NAMALWA (cell line): Measurements from ENCODE around the gene ADAMTS17.

Experiments
- DNase-seq: peaks from one replicate; pipeline ENCODE4 v3.0.0-alpha.2; 2015; ENCODE audit warnings: low spot score

Gene ADAMTS17

DNA sequence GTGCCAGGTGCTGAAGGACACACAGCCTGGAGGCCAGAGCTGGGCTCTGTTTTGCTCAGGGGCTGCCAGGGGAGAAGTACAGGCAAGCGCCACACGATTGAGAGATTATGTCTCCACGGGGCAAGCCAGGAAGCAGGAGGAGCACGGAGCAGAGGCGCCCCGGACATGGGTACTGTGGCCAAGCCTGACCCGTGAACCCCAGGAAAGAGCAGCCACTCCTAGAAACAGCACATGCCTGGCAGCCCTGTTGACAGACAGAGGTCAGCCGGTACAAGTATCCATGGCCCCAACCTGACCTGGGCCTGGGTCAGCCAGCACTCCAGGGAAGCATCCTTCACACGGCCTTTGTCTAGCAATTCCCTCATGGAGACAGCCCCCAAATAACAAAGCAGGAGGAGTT lies 89.4 kb downstream of the ADAMTS17 start:
- no peak for DNase-seq

- no peak for DNase-seq
Observed at GRCh38 chr15:100250176-100250800, 91.5 kb downstream of the ADAMTS17 start.

DNA sequence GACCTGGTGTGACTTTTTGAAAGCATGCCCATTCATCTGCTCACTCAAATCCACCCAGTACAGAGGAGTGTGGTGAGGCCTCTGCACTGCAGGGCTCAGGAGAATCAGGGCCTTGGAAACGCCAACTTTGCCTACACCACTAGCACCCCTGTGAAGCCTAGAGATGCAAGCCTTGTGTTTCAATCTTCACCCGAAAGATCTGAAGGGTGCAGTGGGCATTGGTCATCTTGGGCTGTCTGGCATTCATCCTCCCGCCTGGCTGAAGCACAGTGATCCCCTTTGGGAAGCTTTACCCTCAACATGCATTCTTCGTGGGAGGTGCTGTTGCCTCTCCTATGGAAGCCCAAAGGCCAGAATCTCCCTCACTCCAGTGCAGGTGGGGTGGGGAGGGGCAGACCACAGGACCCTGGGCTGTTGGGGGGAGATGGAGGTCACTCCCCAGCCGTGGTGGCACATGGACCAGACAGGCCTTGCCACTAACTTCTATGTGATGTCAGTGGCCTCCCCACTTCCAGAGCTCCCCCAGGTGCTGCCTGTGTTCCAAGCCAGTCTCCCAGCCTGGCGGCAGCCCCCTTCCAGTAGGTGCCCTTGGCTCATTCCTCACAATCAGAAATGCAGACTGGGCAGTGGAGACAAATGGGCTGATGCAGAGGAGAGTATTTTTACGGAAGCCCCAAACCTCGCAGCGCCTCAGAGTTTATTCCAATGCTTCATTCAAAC lies 92.5 kb downstream of the ADAMTS17 start:
- no peak for DNase-seq

GRCh38 chr15:100248236-100248635 lies 93.5 kb downstream of the ADAMTS17 start:
- no peak for DNase-seq

GRCh38 chr15:100247228-100248225 lies 94.2 kb downstream of the ADAMTS17 start:
- DNase-seq, result no peak

- DNase-seq, result no peak
Observed at GRCh38 chr15:100245855-100246254, 95.9 kb downstream of the ADAMTS17 start.

- no peak for DNase-seq
Observed at GRCh38 chr15:100245487-100245820, 96.3 kb downstream of the ADAMTS17 start.

DNA sequence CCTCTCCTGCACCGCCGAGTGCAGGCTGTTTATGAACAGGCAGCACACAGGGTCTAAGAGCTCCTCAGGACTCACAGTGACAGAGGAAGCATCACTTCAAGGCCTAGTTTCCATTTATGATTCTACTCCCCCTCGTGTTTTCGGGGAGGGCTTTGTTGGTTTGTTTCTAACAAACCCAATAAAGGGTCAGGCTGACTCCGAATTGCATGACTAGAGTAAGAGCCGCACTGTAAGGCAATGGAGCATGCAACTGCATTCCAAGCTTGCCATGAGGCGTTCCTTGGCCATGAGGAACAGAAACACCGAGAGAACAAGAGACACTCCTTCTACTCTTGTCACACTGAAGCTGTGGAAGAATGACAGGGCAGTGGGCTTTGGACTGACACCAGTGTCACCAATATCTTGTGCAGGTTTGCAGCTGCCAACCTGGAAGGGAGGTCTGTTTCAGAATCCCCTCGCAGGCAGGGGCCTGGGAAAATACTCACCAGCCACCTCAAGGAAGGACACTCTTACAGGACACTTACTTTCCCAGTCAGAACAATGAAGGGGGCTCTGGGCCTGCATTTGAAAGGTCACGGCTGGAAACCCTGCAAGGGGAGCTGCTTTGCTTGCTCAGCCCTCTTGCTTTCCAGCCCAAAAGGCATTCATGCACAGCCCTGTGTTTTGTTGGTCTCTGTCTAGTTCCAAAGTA lies 96.8 kb downstream of the ADAMTS17 start:
- no peak for DNase-seq

DNA sequence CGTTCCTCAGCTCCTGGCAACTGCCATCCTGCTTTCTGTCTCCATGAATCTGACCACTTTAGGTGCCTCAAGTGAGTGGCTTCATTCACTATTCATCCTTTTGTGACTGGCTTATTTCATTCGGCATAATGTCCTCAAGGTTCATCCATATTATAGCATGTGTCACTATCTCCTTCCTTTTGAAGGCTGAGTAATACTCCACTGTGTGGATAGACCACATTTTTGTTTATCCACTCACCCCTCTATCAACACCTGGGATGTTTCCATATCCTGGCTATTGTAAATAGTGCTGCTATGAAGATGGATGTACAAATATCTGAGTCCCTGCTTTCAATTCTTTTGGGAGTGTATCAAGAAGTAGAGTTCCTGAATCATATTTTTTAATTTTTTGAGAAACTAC lies 98.8 kb downstream of the ADAMTS17 start:
- no peak for DNase-seq

GRCh38 chr15:100241572-100242482 lies 99.9 kb downstream of the ADAMTS17 start:
- DNase-seq, result no peak

DNA sequence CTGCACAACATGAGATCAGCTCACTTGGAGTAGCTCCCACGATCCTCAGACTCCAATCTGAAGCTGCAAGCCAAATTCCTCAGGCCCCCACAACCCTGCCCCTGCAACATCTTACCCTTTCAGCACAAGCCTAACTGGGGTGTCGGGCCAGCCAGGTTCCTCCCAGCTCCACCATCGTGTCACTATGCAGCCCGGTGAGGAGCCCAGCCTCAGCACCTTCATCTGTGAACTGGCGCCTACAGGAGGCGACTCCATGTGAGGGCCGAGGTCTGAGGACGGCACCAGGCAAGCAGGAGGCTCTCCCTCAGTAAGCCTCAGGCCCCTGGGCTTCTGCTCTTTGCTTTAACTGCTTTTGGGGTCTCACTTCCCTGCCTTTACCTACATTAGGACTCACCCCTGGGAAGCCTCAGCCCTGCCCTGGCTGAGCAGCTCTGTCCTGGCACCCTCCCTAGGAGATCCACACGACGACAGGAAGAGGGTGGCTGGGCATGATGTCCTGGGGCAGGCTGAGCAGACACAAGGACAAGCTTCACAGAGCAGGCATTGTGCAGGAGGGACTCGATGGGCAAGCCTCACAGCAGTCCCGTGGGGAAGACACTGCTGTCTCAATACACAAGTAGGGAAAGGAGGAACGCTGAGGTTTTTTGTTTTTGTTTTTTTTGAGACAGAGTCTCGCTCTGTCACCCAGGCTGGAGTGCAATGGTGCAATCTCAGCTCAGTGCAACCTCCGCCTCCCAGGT lies 104.6 kb downstream of the ADAMTS17 start:
- no peak for DNase-seq

DNA sequence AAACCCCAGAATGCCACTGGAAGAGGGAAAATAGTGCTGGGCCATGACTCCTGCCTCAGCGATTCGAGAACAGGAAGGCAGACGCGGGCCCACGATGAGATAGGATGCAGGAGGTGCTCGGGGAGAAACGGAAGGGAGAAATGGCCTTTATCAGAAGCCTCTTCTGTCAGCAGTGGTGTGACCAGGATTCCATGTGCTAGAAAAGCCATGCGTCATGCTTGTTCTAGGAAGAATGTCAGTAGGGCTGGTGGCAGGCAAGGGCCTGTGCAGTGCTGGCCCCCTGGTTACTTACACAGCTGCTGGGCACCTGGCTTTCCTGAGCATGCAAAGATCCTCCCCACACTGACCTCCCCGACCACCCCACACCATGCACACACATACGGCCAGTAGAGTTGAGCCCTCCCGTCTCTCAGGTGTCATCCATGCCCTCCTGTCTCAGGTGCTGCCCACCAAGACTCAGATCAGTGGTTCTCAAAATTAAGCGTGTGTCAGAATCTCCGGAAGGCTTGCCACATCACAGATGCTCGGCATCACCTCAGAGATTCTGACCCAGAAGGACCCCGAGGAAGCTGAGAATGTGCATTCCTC lies 106.7 kb downstream of the ADAMTS17 start:
- no peak for DNase-seq

GRCh38 chr15:100234158-100235029 lies 107.4 kb downstream of the ADAMTS17 start:
- DNase-seq, result no peak

DNA sequence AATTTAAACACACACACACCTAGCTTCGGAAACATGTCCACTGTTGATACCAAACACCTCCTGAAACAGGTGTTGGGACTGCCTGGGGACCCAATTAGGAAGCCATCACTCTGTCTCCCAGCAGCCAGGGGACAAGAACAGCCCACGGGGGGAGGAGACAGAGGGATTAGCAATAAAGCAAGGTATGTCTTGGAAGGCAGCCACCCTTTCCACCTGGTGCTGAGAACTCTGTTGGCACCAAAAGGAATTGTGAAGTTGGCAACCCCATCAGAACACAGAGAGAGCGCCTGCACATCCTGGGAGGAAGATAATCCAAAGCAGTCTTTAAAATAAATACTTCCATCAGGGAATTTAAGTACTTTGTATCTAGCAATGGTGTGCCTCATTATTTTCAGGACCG lies 111.0 kb downstream of the ADAMTS17 start:
- no peak for DNase-seq

DNA sequence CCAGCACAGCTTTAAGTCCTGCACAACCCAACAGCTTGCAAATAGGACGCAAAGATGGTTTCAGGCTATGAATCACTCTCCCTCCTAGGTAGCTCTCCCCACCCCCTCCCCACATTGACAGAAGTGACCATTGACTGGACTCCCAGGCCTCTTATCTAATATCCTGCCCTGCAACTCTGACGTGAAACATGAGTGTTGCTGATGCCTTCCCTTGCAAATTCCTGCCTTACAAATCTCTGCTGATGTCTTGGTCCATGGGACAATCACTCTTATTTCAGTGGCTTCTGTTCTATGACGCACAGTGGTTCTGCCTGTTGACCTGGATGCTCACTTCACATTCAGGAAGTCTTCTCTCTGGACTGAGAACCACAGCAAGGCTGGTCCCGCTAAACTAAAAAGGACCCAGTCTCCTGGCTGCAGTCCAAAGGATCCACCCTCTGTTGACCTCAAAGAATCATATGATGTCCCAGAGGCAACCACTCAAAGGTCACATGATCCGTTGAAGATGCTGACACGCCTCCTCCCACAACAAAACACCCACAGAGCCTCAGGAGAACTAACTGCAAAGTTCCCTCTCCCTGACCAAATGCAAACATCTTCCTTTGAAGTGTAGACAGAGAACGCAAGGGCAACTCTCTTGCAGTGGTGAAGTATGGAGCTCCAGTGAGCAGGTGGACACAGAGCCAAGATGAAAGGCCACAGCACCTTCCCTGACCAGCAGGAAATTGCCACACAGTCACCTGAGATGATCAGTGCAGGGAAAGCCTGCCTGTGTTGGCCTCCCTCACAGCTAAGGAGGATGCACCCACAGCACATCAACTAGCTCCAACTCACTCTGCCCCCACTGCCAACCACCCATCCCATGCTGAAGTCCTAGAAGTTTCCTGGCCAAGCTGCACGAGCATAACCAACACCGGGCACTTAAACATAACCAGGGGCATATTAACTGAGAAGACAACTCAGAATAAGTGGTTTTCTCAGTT lies 112.3 kb downstream of the ADAMTS17 start:
- DNase-seq, result no peak

- no peak for DNase-seq
Observed at GRCh38 chr15:100227781-100228180, 114.0 kb downstream of the ADAMTS17 start.

GRCh38 chr15:100226107-100226506 lies 115.7 kb downstream of the ADAMTS17 start:
- no peak for DNase-seq
